ENCODE measurements around the gene COL4A4.
"Not testable (repeated sequence)": the region's sequence is repeated elsewhere in the genome, so short reads cannot be mapped to it uniquely, and the experiment has no call there.

COL4A4 gene

GRCh38 chr2:227180770-227181169 is 16.8 kb upstream of the COL4A4 start:
- TF ChIP-seq ZNF274 (IDR thresholded peaks at IDR 0.05; ENCODE audit: low read depth, low read length) = no peak
- no peak overlapping the region for H3K4me3 ChIP-seq (ENCODE audit: low read length)

DNA sequence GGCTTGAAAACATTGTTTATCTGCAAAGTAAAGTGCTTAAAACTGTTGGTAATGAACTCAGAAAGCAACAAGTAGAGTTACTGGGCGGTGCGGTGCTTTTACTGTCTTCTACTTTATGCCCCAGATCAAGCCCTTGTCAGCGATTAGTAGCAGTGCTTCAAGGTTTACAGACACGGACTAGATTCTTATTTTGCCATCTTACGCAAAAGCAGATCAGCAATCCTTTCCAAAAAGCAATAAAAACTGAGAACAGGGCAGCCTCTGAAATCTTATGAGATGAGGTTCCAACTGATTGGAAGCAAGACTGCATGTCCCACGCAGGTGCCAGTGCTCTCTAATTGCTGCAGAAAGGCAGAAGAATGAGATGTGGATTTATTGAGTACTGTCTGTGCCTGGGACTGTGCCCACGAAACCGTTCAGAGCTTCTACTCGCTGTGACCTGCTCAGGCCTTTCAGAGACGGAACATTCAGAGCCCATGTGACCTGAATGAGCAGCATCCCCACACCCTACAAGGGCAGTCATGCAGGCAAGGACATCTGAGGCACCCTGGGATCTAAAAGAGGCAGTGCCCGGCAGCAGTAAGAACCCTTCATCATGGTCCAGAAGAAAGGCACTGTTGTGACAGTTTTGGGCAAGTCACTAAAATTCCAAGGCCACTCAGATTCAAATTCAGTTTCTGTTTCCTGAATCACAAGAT is 16.1 kb upstream of the COL4A4 start:
- no peak for TF ChIP-seq ZNF274 (IDR thresholded peaks at IDR 0.05; ENCODE audit: low read depth, low read length)

GRCh38 chr2:227177592-227178336 is 13.8 kb upstream of the COL4A4 start:
- TF ChIP-seq ZNF274 (IDR thresholded peaks at IDR 0.05; ENCODE audit: low read depth, low read length) = no peak

More for the DNA sequence above, 16.1 kb upstream of the COL4A4 start:
- no peak overlapping the region for H3K4me3 ChIP-seq (ENCODE audit: low read length)

DNA sequence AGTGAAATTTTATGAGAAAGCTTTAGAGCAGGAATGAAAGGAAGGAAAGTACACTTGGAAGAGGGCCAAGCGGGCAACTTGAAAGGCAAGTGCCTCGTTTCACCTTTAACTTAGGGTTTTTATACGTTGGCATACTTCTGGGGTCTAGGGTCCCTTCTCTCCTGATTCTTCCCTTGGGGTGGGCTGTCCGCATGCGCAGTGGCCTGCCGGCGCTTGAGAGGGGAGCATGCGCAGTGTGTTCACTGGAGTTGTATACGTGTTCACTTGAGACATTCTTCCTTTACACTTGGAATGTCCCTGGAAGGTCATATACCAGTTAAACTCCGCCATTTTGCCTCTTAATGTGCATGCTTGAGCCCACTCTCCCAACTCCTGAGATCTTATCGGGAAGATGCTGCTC is 7.8 kb upstream of the COL4A4 start:
- not testable (repeated sequence) for H3K4me3 ChIP-seq (ENCODE audit: low read length)

More at GRCh38 chr2:227177592-227178336, 13.8 kb upstream of the COL4A4 start:
- no peak overlapping the region for H3K4me3 ChIP-seq (ENCODE audit: low read length)

DNA sequence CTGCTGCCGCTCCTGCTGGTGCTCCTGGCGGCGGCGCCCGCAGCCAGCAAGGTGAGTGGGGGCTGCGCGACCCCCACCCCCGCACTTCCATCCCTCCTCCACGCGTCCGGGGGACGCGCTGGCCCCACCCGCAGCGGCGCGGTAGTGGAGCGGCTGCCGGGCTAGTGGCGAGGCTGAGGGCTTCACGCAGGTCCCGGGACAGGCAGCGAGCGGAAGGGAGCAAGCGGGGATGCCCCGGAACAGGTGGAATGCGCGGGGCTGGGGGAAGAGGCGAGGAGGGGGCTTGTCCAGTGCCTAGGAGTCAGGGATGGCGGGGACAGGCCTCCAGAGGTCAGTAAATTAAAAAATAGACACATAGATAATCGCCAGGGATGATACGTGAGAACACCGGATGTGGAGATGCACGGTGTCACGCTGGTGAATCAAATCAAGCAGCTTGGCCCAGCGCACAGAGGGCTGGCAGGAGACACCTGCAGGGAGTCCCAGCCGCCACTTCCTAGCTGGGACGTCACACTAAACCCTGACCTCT is 822 bp upstream of the COL4A4 start:
- peak overlapping the region; percentile 71 for H3K4me3 ChIP-seq (ENCODE audit: low read length)

DNA sequence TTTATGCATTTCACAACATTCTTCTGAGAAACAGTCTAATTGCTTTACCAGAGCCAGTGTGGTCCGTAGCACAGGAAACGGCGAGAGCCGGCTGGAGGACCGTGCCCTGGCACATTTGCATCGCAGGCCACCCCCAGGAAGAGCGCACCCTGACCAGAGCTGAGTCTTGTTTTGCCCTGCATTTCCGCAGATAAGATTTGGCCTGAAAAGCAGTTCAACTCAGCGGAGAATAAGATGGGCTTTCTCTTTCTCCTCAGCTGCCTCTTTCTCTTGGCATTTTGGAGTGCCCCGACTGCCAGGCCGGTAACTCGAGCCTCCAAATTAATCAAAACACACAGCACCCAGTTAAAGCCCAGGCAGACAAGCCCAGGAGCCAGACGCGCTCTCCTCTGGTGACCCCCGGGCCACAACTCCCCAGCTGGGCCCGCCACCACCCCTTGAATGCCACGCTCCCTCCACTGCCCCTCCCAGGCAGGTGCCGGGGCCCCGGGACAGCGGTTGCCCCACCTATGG is 464 bp downstream of the COL4A4 start:
- no peak for TF ChIP-seq ZNF274 (IDR thresholded peaks at IDR 0.05; ENCODE audit: low read depth, low read length)

More for the DNA sequence above, 822 bp upstream of the COL4A4 start:
- TF ChIP-seq ZNF274 (IDR thresholded peaks at IDR 0.05; ENCODE audit: low read depth, low read length) = no peak

DNA sequence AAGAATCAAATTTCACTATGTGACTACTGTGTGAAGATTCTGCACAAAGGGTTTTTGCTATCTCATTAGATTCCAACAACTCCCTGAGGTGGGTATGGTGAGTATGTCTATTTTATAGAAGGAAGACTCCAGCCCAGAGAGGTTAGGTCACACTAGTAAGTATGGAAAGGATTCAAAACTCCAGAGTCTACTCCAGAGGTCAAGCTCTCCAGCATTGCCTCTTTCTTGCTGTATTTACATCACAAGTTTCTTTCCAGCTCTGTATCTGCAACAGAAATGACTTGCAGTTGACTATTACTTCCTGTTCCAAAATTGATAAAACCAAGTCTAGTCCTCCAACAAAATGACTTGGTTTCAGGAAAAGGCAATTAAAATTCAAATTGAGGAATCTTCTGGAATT is 2.1 kb downstream of the COL4A4 start:
- no peak overlapping the region for H3K4me3 ChIP-seq (ENCODE audit: low read length)
- TF ChIP-seq ZNF274 (IDR thresholded peaks at IDR 0.05; ENCODE audit: low read depth, low read length) = no peak

More for the DNA sequence above, 464 bp downstream of the COL4A4 start:
- peak overlapping the region; percentile 71; the same call in 1 of the 2 replicates for H3K4me3 ChIP-seq (ENCODE audit: low read length)

GRCh38 chr2:227160164-227160563 is 3.8 kb downstream of the COL4A4 start:
- no peak for TF ChIP-seq ZNF274 (IDR thresholded peaks at IDR 0.05; ENCODE audit: low read depth, low read length)

DNA sequence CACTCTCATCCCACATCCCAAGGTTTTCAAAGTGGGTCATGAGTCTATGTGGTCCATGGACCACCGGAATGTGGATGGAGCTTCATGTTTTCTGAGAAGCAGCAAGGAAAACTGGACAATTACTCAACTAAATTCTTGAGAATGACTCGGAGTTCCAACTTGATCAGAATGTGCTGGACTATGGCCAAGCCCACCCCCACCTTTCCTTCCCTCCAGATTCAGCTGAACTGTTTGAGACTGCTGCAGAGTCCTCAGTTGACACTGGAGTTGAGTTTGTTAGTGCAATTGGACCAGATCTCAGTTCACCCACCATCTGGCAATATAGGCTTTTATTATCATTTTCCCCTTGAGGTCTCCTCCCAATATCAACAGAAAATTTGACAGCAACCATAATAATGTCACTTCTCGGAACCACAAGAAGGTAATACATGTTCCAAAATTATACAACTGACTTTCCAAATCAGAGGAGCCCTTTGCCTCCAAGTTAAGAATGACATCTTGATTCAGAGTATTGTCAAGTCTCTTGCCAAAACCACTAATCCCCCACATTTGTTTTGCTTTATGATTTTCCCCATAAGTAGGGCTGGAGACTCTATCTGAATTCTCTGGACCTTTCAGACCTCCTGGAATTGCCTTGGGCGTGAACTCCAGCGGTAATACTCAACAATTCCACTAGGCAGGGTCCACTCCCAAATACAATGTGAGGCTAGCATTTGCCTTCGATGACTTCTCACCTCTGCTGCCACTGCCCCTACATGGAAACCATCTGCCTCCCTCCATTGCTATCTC is 8.8 kb downstream of the COL4A4 start:
- no peak for TF ChIP-seq ZNF274 (IDR thresholded peaks at IDR 0.05; ENCODE audit: low read depth, low read length)
- no peak overlapping the region for H3K4me3 ChIP-seq (ENCODE audit: low read length)

More at GRCh38 chr2:227160164-227160563, 3.8 kb downstream of the COL4A4 start:
- H3K4me3 ChIP-seq (ENCODE audit: low read length) = no peak overlapping the region

GRCh38 chr2:227153758-227154486 is 10.1 kb downstream of the COL4A4 start:
- no peak for TF ChIP-seq ZNF274 (IDR thresholded peaks at IDR 0.05; ENCODE audit: low read depth, low read length)
- H3K4me3 ChIP-seq (ENCODE audit: low read length) = no peak overlapping the region

DNA sequence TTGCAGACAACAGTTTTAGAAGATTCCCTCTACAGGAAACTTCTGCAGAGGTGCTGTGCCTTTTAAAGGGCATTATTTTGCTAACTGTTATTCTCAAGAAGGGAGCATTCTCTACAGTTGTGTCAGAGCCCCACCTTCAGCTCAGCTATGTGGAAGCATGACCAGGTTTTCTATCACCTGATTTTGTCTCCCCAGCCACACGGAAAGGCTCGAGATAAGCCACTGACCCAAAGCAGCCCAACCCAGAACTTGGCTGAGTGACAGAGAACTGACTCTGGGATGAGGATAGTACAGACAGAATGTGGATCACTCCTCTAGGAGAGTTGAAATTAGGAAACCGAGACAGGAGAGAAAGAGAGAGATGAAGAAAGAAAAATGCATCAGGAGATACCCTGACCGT is 10.7 kb downstream of the COL4A4 start:
- H3K4me3 ChIP-seq (ENCODE audit: low read length) = no peak overlapping the region
- no peak for TF ChIP-seq ZNF274 (IDR thresholded peaks at IDR 0.05; ENCODE audit: low read depth, low read length)

DNA sequence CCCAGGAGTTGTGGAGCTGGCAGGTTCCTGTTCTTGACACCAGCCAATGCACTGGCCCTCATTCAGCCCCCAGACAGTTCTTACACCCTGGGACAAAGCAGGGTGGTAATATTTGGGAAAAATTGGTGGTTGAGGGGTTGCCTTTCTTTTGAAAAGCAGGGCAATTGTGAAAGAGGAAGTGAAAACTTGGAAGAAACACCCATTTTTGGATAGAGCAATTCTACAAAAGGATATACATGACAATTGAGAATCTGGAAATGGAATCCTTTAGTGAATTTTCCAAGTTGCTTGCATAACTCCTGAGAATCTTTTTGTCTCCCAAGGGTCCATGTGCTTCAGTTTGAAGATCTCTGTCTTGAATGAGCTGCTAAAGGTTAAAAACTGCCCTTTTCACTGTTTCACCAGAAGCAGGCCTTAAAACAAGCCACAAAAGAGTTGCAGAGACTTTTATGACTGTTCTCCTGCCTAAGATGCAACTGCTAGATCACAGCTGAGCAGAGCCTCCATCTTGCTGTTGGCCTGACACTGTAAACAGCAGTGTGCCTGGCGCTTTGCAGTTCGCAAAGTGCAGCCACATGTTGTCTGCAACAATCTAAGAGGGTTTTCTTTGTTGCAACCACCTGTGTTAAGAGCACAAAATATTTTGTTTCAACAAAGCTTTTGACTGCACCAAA is 11.8 kb downstream of the COL4A4 start:
- no peak for TF ChIP-seq ZNF274 (IDR thresholded peaks at IDR 0.05; ENCODE audit: low read depth, low read length)
- H3K4me3 ChIP-seq (ENCODE audit: low read length) = no peak overlapping the region
